ENCODE results near the gene WDR35.

- TF ChIP-seq CTCF (IDR thresholded peaks at IDR 0.05; ENCODE audit: extremely low read depth in 1 of 2, insufficient read depth in 1 of 2, low read depth in 1 of 2, low read length in 2 of 2) (no peak), EZH2 (IDR thresholded peaks at IDR 0.05; ENCODE audit: borderline replicate concordance, low read depth, low read length, severe bottlenecking) (no peak), POLR2A (IDR thresholded peaks at IDR 0.05; ENCODE audit: low read depth, low read length) (no peak), FOS (IDR thresholded peaks at IDR 0.05; ENCODE audit: borderline replicate concordance, insufficient read depth, low read length) (no peak), MAX (IDR thresholded peaks at IDR 0.05; ENCODE audit: insufficient read depth, insufficient read length) (no peak), JUN (IDR thresholded peaks at IDR 0.05; ENCODE audit: borderline replicate concordance, insufficient read depth, insufficient read length, low read depth) (no peak), POLR2AphosphoS5 (IDR thresholded peaks at IDR 0.05; ENCODE audit: insufficient read depth, low read depth, low read length) (no peak), GATA2 (IDR thresholded peaks at IDR 0.05; ENCODE audit: insufficient read depth, insufficient read length, low read depth, low read length) (no peak), MYC (IDR thresholded peaks at IDR 0.05; ENCODE audit: low read depth, low read length) (no peak)
Observed at GRCh38 chr2:19911808-19912509, 77.9 kb downstream of the WDR35 start.
